Stimulated activated naive CD8-positive, alpha-beta T cell treated with anti-CD3 and anti-CD28 coated beads, Interleukin-15, Interleukin-2, amounts not matched to agents 100 ng/mL and 50 ng/mL, for 24 hours (primary cell): Measurements from ENCODE around the gene SRCAP.

Experiments used
- H3K27ac Mint-ChIP-seq: one replicate; pipeline ENCODE4 v1.8.0; 2021; ENCODE audit warnings: mild to moderate bottlenecking, mixed read lengths
- H3K27me3 Mint-ChIP-seq: one replicate; pipeline ENCODE4 v1.8.0; 2021; ENCODE audit warnings: mixed read lengths
- H3K36me3 Mint-ChIP-seq: one replicate; pipeline ENCODE4 v1.8.0; 2021; ENCODE audit warnings: low read depth, mixed read lengths
- H3K4me1 Mint-ChIP-seq: one replicate; pipeline ENCODE4 v1.8.0; 2021; ENCODE audit warnings: low read depth, mixed read lengths
- H3K4me3 Mint-ChIP-seq: one replicate; pipeline ENCODE4 v1.8.0; 2021; ENCODE audit warnings: mild to moderate bottlenecking, mixed read lengths
- H3K9me3 Mint-ChIP-seq: one replicate; pipeline ENCODE4 v1.8.0; 2021; ENCODE audit warnings: mixed read lengths

The SRCAP gene

DNA sequence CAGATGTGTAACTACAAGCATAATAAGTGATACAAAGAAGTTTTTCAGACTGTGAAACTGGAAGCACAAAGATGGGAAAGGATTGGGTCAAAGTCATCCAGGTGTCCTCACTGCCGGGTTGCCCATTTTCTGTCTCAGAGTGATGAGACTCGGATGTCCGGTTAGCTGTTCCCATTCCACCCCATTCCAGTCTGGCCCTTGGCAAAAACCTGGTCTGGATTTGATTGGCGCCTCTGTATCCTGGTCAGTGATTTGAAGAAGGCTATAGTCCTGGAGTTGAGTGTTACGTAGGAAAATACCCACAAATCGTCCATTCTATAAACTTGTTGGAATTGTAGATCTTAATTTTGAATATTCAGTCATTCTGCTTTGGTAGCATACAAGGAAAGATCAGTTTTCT is 29.4 kb downstream of the SRCAP start:
- Mint-ChIP-seq H3K4me3 (no peak overlapping the region), H3K27me3 (no peaks in the 10 kb centered on the region), H3K4me1 (peaks cover 8% of the 10 kb centered on the region), H3K36me3 (peaks cover 71% of the 10 kb centered on the region), H3K27ac (no peak overlapping the region), H3K9me3 (no peaks in the 10 kb centered on the region)

DNA sequence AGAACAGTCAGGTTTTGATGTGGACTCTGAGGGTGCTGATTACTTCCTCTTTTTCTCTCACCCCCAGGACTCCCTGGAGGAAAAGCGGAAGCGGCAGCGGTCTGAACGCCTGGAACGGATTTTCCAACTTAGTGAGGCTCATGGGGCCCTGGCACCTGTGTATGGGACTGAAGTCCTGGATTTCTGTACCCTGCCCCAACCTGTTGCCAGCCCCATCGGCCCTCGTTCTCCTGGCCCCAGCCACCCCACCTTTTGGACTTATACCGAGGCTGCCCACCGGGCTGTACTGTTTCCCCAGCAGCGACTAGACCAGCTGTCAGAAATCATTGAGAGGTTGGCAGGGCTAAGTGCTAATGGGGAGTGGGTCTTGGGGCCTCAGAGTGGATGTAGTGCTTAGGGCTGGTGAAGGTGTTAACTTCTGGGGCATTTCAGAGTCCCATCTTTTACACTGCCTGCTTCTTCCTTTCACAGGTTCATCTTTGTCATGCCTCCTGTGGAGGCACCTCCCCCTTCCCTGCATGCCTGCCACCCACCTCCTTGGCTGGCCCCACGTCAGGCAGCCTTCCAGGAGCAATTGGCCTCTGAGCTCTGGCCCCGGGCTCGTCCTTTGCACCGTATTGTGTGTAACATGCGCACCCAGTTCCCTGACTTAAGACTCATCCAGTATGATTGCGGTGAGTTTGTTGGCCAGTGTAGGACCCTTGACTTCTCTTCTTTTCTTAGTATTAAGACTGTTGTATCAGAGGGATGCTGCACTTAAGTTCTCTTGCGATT is 30.1 kb downstream of the SRCAP start:
- no peaks in the 10 kb centered on the region for H3K9me3 Mint-ChIP-seq
- H3K27me3 Mint-ChIP-seq: no peaks in the 10 kb centered on the region
- peaks cover 8% of the 10 kb centered on the region for H3K4me1 Mint-ChIP-seq
- no peak overlapping the region for H3K4me3 Mint-ChIP-seq
- peaks cover 69% of the 10 kb centered on the region for H3K36me3 Mint-ChIP-seq
- no peak overlapping the region for H3K27ac Mint-ChIP-seq

DNA sequence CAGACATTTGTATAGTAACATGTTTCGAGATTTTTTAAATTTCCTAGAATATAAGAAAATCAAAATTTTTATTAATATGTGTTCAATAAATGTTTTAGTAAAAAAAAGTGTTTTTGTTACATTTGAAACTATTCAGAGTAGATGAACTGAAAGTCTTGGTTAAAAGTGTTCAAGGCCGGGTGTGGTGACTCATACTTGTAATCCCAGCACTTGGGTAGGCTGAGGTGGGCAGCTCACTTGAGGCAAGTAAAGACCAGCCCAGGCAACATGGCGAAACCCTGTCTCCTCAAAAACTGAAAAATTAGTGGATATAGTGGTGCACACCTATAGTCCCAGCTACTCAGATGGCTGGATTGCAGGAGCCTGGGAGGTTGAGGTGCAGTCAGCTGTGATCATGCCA is 32.4 kb downstream of the SRCAP start:
- H3K4me1 Mint-ChIP-seq: peaks cover 8% of the 10 kb centered on the region
- no peaks in the 10 kb centered on the region for H3K27me3 Mint-ChIP-seq
- H3K9me3 Mint-ChIP-seq: no peaks in the 10 kb centered on the region
- H3K27ac Mint-ChIP-seq: no peak overlapping the region
- H3K36me3 Mint-ChIP-seq: peaks cover 62% of the 10 kb centered on the region
- no peak overlapping the region for H3K4me3 Mint-ChIP-seq

DNA sequence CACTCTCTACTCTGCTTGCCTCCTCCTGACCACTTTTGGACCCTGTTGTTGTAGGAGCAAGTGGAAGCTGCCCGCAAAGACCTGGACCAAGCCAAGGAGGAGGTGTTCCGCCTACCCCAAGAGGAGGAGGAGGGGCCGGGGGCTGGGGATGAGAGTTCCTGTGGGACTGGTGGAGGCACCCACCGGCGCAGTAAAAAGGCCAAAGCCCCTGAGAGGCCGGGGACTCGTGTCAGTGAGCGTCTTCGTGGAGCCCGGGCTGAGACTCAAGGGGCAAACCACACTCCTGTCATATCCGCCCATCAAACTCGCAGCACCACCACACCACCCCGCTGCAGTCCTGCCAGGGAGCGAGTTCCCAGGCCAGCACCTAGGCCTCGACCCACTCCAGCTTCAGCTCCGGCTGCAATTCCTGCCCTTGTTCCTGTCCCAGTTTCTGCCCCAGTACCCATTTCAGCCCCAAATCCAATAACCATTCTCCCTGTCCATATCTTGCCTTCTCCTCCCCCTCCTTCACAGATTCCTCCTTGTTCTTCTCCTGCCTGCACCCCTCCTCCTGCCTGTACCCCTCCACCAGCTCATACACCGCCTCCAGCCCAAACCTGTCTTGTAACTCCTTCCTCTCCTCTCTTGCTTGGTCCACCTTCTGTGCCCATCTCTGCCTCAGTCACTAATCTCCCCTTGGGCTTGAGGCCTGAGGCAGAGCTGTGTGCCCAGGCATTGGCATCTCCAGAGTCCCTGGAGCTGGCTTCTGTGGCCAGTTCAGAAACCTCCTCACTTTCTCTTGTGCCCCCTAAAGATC is 38.2 kb downstream of the SRCAP start:
- Mint-ChIP-seq H3K27ac (peak overlapping the region; percentile 59), H3K36me3 (peaks cover 69% of the 10 kb centered on the region), H3K4me3 (no peak overlapping the region), H3K9me3 (no peaks in the 10 kb centered on the region), H3K27me3 (no peaks in the 10 kb centered on the region), H3K4me1 (peaks cover 10% of the 10 kb centered on the region)

DNA sequence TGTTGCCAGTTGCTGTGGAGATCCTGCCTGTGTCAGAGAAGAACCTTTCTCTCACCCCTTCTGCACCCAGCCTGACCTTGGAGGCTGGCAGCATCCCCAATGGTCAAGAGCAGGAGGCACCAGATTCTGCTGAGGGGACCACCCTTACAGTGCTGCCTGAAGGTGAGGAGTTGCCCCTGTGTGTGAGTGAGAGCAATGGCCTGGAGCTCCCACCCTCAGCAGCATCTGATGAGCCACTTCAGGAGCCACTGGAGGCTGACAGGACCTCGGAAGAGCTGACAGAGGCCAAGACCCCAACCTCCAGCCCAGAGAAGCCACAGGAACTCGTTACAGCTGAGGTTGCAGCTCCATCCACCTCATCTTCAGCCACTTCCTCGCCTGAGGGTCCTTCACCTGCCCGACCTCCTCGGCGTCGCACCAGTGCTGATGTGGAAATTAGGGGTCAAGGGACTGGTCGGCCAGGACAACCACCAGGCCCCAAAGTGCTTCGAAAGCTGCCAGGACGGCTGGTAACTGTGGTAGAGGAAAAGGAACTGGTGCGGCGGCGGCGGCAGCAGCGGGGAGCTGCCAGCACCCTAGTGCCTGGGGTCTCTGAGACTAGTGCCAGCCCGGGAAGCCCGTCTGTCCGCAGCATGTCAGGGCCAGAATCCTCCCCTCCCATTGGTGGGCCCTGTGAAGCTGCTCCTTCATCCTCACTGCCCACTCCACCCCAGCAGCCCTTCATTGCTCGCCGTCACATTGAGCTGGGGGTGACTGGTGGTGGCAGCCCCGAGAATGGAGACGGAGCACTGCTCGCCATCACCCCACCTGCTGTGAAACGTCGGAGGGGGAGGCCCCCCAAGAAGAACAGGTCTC is 39.0 kb downstream of the SRCAP start:
- H3K4me3 Mint-ChIP-seq: no peak overlapping the region
- peaks cover 10% of the 10 kb centered on the region for H3K4me1 Mint-ChIP-seq
- peaks cover 67% of the 10 kb centered on the region for H3K36me3 Mint-ChIP-seq
- no peak overlapping the region for H3K27ac Mint-ChIP-seq
- H3K9me3 Mint-ChIP-seq: no peaks in the 10 kb centered on the region
- H3K27me3 Mint-ChIP-seq: no peaks in the 10 kb centered on the region

DNA sequence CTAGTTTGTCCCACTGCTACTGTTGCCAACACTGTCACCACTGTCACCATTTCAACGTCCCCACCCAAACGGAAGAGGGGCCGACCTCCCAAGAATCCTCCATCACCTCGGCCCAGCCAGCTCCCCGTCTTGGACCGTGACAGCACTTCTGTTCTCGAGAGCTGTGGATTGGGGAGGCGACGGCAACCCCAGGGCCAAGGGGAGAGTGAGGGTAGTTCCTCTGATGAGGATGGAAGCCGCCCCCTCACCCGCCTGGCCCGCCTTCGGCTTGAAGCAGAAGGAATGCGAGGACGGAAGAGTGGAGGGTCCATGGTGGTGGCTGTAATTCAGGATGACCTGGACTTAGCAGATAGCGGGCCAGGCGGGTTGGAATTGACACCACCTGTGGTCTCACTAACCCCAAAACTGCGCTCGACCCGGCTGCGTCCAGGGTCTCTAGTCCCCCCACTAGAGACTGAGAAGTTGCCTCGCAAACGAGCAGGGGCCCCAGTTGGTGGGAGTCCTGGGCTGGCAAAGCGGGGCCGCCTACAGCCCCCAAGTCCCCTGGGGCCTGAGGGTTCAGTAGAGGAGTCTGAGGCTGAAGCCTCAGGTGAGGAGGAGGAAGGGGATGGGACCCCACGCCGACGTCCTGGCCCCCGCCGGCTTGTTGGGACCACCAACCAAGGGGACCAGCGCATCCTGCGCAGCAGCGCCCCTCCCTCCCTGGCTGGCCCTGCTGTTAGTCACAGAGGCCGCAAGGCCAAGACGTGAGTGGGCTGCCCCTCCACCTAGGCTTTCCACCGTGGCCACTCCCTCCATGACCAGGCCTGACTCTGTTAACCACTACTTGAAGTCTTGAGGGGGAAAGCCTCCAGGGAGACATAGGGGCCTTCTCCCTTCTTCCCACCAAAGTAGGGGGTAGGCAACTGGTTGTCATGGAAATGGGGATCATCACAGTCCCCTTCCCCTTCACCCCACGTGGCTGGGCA is 40.3 kb downstream of the SRCAP start:
- Mint-ChIP-seq H3K9me3 (no peaks in the 10 kb centered on the region), H3K27ac (no peak overlapping the region), H3K4me1 (peaks cover 10% of the 10 kb centered on the region), H3K27me3 (no peaks in the 10 kb centered on the region), H3K36me3 (peaks cover 62% of the 10 kb centered on the region), H3K4me3 (no peak overlapping the region)

DNA sequence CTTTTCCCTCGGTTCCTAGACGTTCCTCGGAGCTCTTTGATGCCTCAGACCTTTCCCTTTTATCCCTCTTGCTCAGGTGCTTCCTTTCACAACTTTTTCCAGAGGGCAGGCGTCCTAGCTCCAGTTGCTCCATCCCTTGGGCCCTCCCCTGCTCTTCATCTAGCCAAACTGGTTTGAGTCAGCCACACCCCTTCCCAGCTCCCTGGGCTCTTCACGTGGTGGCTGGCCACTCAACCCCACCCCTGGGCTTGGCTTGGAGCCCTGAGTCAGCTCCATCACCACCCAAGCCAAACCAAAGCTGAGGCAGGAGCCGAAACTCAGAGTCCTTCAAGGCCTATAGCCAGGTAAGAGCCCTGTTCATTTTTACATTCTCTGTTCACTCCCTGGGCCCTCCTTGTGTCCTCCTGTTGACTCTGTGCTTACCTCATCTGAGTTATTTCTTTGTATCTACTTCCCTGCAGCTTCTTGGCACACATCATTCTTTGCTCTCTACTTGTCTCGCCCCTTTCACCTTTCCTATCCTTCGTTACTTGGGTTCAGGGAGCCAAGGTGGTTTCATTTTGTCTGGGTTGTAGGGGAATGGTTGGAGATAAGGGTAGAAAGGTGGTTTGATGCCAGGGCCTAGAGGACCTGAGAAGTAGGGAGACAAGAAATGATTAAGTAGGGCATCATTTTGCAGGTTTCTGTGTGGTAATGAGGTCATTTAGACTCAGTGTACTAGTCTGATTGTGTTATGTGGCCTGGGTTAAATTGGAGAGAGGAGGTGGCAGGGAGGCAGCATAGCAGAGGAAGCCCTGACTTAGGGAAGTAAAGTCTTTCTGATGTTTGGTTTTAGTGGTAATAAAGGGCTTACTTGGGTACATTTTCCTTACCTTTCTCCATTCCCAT is 41.6 kb downstream of the SRCAP start:
- Mint-ChIP-seq H3K27ac (peak overlapping the region; percentile 48), H3K4me3 (no peak overlapping the region), H3K4me1 (peaks cover 10% of the 10 kb centered on the region), H3K27me3 (no peaks in the 10 kb centered on the region), H3K9me3 (no peaks in the 10 kb centered on the region), H3K36me3 (peaks cover 63% of the 10 kb centered on the region)

DNA sequence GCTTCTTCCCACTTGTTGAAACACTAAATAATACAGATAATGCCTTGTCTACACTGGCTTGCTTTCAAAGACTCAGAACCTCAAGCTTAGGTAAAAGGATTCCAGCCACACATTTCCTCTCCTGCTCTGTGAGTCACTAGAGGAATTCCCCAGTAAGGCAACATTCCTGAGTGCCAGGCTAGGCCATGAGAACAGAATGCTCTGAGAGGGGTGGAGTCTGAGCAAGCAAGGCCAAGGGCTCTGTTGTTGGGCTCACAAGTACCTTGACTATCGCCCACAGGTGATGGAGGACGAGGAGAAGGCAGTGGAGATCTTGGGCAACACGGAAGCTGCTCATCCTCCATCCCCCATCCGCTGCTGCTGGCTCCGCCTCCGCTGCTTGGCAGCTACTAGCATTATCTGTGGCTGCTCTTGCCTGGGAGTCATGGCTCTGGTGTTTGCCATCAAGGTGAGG is 42.5 kb downstream of the SRCAP start:
- peaks cover 10% of the 10 kb centered on the region for H3K4me1 Mint-ChIP-seq
- H3K9me3 Mint-ChIP-seq: no peaks in the 10 kb centered on the region
- no peak overlapping the region for H3K4me3 Mint-ChIP-seq
- H3K36me3 Mint-ChIP-seq: peaks cover 57% of the 10 kb centered on the region
- H3K27ac Mint-ChIP-seq: peak overlapping the region; percentile 42
- H3K27me3 Mint-ChIP-seq: no peaks in the 10 kb centered on the region

DNA sequence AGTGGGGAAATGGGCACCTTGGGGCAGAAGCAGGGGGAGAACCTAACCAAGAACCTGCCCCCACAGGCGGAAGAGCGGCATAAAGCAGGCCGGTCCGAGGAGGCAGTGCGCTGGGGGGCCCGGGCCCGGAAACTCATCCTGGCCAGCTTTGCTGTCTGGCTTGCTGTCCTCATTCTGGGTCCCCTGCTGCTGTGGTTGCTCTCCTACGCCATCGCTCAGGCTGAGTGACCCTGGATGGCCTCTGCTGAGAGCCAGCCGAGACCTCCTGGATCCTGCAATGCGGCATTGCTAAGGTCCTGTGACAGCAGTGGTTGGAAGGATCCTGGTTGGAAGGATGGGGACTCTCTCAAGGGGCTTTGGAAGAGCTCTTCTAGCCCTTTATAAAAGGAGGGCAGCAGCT is 44.7 kb downstream of the SRCAP start:
- no peaks in the 10 kb centered on the region for H3K9me3 Mint-ChIP-seq
- H3K27me3 Mint-ChIP-seq: no peaks in the 10 kb centered on the region
- H3K27ac Mint-ChIP-seq: peak overlapping the region; percentile 61
- H3K36me3 Mint-ChIP-seq: peaks cover 36% of the 10 kb centered on the region
- peaks cover 21% of the 10 kb centered on the region for H3K4me1 Mint-ChIP-seq
- H3K4me3 Mint-ChIP-seq: no peak overlapping the region

DNA sequence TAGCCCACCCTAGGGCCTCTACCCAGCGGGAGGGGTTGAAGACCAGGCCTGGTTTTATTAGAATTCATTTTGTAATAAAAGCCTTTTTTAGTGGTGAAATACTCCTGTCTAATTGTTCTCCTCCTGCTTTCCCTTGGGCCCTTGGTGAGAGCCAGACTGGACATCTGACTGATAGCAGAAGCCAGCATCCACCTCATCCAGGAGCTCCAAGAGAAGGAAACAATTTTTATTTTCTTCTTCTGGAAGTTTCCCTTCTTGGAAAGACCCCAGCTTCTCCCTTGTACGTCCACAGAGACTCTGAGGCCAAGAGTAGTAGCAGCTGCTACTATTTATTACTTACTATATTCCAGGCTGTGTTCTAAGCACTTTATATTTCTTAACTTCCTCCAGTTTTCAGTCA is 45.2 kb downstream of the SRCAP start:
- Mint-ChIP-seq H3K36me3 (peaks cover 33% of the 10 kb centered on the region), H3K27me3 (no peaks in the 10 kb centered on the region), H3K4me1 (peaks cover 25% of the 10 kb centered on the region), H3K9me3 (no peaks in the 10 kb centered on the region), H3K27ac (no peak overlapping the region), H3K4me3 (no peak overlapping the region)

DNA sequence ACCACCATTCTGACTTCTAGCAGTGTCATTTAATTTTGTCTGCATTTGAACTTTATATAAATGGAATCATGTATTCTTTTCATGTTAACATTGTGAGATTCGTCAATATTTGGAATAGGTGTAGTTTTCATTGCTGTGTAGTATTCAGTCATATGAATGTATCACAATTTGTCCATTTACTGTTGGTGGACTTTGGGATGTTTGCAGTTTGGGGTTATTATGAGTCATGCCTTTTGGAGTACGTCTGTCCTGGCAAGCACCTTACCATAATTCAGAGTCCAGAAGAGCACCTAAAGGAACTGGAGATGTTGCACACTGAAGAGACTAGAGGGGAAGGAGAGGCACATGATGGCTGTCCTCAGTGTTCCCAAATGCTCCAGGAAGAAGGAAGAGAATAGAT is 46.1 kb downstream of the SRCAP start:
- Mint-ChIP-seq H3K4me3 (no peak overlapping the region), H3K36me3 (peaks cover 36% of the 10 kb centered on the region), H3K27ac (peak overlapping the region; percentile 18), H3K4me1 (peaks cover 32% of the 10 kb centered on the region), H3K27me3 (no peaks in the 10 kb centered on the region), H3K9me3 (no peaks in the 10 kb centered on the region)

DNA sequence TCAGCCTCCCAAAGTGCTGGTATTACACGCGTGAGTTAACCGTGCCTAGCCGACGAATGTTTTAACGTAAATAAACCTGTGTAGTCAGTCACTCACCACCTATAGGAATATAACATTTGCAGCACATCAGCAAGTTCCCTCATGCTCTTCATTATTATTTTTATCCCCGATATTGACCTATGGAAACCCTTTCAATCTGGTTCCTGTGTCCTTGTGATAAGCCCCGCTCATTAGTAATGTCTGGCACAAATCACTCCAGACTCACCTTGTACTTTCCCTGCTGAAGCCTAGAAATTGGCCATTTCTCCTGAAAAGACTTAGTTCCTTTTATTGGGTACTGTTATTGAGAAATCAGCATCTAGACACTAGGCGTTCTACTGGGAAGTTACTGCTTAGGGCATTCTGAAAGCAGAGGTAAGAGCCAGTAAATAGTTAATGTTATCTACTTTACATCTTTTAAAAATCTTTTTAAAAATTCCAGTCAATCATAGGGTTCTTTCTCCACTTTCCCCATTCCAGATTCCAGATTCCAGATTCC is 47.7 kb downstream of the SRCAP start:
- no peaks in the 10 kb centered on the region for H3K9me3 Mint-ChIP-seq
- H3K4me1 Mint-ChIP-seq: peaks cover 23% of the 10 kb centered on the region
- H3K27me3 Mint-ChIP-seq: no peaks in the 10 kb centered on the region
- H3K27ac Mint-ChIP-seq: no peak overlapping the region
- peaks cover 36% of the 10 kb centered on the region for H3K36me3 Mint-ChIP-seq
- H3K4me3 Mint-ChIP-seq: no peak overlapping the region

DNA sequence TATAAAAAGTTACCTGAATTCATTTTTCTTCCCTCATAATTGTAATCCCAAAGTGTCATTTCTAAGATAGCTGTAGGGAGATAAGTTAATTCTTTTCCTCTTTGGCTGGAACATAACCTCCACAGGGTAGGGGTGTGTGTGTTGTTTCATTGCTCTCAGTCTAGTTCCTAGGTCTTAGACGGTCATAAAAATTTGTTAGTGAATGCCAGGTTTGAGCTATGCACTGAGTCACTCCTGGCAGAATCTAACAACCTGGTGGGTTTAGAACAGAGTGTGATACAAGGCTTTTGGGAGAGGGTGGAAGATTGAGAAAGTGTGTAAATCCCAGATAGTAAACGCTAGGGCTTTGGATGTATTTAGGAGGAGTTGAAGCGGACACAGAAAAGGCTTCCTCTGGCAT is 48.4 kb downstream of the SRCAP start:
- peaks cover 30% of the 10 kb centered on the region for H3K36me3 Mint-ChIP-seq
- peak overlapping the region; percentile 90 for H3K4me3 Mint-ChIP-seq
- H3K4me1 Mint-ChIP-seq: peaks cover 23% of the 10 kb centered on the region
- H3K27me3 Mint-ChIP-seq: no peaks in the 10 kb centered on the region
- H3K27ac Mint-ChIP-seq: peak overlapping the region; percentile 80
- no peaks in the 10 kb centered on the region for H3K9me3 Mint-ChIP-seq
